SK-N-MC (cell line): ENCODE data around the gene INPP5B.

ENCODE experiments used
- DNase-seq: peaks from one replicate; pipeline ENCODE4 v3.0.0-alpha.2; 2011; ENCODE audit warnings: low read depth, low spot score
- H3K27ac ChIP-seq: fragments of 200-600 bp; sonication (generic); 2 replicates; pipeline ENCODE4 v1.5.1; 2016; ENCODE audit warnings: mixed run types
- H3K36me3 ChIP-seq: fragments of 200-600 bp; sonication (generic); 2 replicates; pipeline ENCODE4 v1.6.1; 2017; ENCODE audit warnings: antibody characterized with exemption, low read length, mixed read lengths; ENCODE audit not compliant: insufficient read depth
- H3K4me3 ChIP-seq: fragments of 200-600 bp; sonication (generic); 2 replicates; pipeline ENCODE4 v1.5.1; 2016
- H3K9ac ChIP-seq: fragments of 200-600 bp; sonication (generic); 2 replicates; pipeline ENCODE4 v1.8.0; 2017; ENCODE audit warnings: mixed run types, mixed read lengths; ENCODE audit not compliant: insufficient read length
- H3K9me3 ChIP-seq: fragments of 200-600 bp; sonication (generic); 2 replicates; pipeline ENCODE4 v1.6.1; 2017; ENCODE audit warnings: low read depth, mild to moderate bottlenecking, antibody characterized with exemption, low read length, moderate library complexity, mixed read lengths
- EZH2 ChIP-seq: fragments of 200-600 bp; sonication (generic); IDR thresholded peaks from one replicate; pipeline ENCODE4 v1.6.1; 2017; ENCODE audit warnings: antibody characterized with exemption
- FOXP2 ChIP-seq: optimal IDR thresholded peaks from 2 replicates; pipeline ENCODE3; 2011; ENCODE audit warnings: mild to moderate bottlenecking, moderate library complexity; ENCODE audit not compliant: insufficient read depth; ENCODE audit errors: extremely low read length, control extremely low read depth
- POLR2AphosphoS5 ChIP-seq: IDR thresholded peaks from 2 replicates; pipeline ENCODE4 v1.6.1; 2012; ENCODE audit warnings: mild to moderate bottlenecking, low read depth, low read length, borderline replicate concordance

Gene INPP5B

GRCh38 chr1:37851782-37852210 is 95.1 kb downstream of the INPP5B start:
- DNase-seq = no peak
- H3K4me3 ChIP-seq = no peak overlapping the region
- no peak overlapping the region for H3K27ac ChIP-seq
- no peaks in the 10 kb centered on the region for H3K9me3 ChIP-seq
- peaks cover 13% of the 10 kb centered on the region; the same call in 1 of the 2 replicates for H3K36me3 ChIP-seq
- no peak for TF ChIP-seq EZH2
- H3K9ac ChIP-seq = no peak overlapping the region

GRCh38 chr1:37851262-37851661 is 95.6 kb downstream of the INPP5B start:
- Histone ChIP-seq H3K9ac (no peak overlapping the region), H3K9me3 (no peaks in the 10 kb centered on the region), H3K27ac (no peak overlapping the region), H3K36me3 (peaks cover 11% of the 10 kb centered on the region), H3K4me3 (no peak overlapping the region)
- no peak for DNase-seq
- TF ChIP-seq POLR2AphosphoS5 (no peak), FOXP2 (no peak), EZH2 (no peak)

GRCh38 chr1:37850352-37850955 is 96.4 kb downstream of the INPP5B start:
- Histone ChIP-seq H3K27ac (no peak overlapping the region), H3K9me3 (no peaks in the 10 kb centered on the region), H3K4me3 (no peak overlapping the region), H3K36me3 (peaks cover 11% of the 10 kb centered on the region), H3K9ac (no peak overlapping the region)
- DNase-seq = no peak
- TF ChIP-seq POLR2AphosphoS5 (no peak), FOXP2 (no peak), EZH2 (no peak)

- no peak for TF ChIP-seq EZH2
- no peak for TF ChIP-seq FOXP2
- TF ChIP-seq POLR2AphosphoS5 = no peak
- no peak for DNase-seq
- no peaks in the 10 kb centered on the region for H3K9me3 ChIP-seq
- H3K36me3 ChIP-seq = peaks cover 4% of the 10 kb centered on the region
- no peak overlapping the region for H3K27ac ChIP-seq
- H3K9ac ChIP-seq = no peak overlapping the region
- H3K4me3 ChIP-seq = no peak overlapping the region
Measured at GRCh38 chr1:37849480-37849879, 97.4 kb downstream of the INPP5B start.

- no peak for TF ChIP-seq FOXP2
- TF ChIP-seq POLR2AphosphoS5 = no peak
- TF ChIP-seq EZH2 = no peak
- no peak overlapping the region for H3K27ac ChIP-seq
- no peaks in the 10 kb centered on the region for H3K9me3 ChIP-seq
- H3K9ac ChIP-seq = no peak overlapping the region
- H3K4me3 ChIP-seq = no peak overlapping the region
- DNase-seq = no peak
- peaks cover 4% of the 10 kb centered on the region; the same call in 1 of the 2 replicates for H3K36me3 ChIP-seq
Measured at GRCh38 chr1:37846647-37847339, 100.1 kb downstream of the INPP5B start.

- Histone ChIP-seq H3K27ac (no peak overlapping the region), H3K4me3 (no peak overlapping the region), H3K36me3 (peaks cover 4% of the 10 kb centered on the region; the same call in 1 of the 2 replicates), H3K9ac (no peak overlapping the region), H3K9me3 (no peaks in the 10 kb centered on the region)
- TF ChIP-seq EZH2 (no peak), POLR2AphosphoS5 (no peak), FOXP2 (no peak)
- DNase-seq = no peak
Measured at GRCh38 chr1:37845786-37846185, 101.1 kb downstream of the INPP5B start.

- TF ChIP-seq FOXP2 (no peak), EZH2 (no peak), POLR2AphosphoS5 (no peak)
- H3K4me3 ChIP-seq = no peak overlapping the region
- peaks cover 4% of the 10 kb centered on the region; the same call in 1 of the 2 replicates for H3K36me3 ChIP-seq
- no peak overlapping the region for H3K9ac ChIP-seq
- no peaks in the 10 kb centered on the region for H3K9me3 ChIP-seq
- no peak overlapping the region for H3K27ac ChIP-seq
- DNase-seq = no peak
Measured at GRCh38 chr1:37845049-37845646, 101.7 kb downstream of the INPP5B start.

- no peak for TF ChIP-seq FOXP2
- TF ChIP-seq POLR2AphosphoS5 = no peak
- TF ChIP-seq EZH2 = no peak
- Histone ChIP-seq H3K4me3 (no peak overlapping the region), H3K9ac (no peak overlapping the region), H3K27ac (no peak overlapping the region), H3K9me3 (no peaks in the 10 kb centered on the region), H3K36me3 (peaks cover 9% of the 10 kb centered on the region)
- no peak for DNase-seq
Measured at GRCh38 chr1:37844536-37844935, 102.3 kb downstream of the INPP5B start.
